Measurements from ENCODE around the gene EEF1A2.

Gene EEF1A2

GRCh38 chr20:63441136-63442099 lies 57.5 kb downstream of the EEF1A2 start:
- Histone ChIP-seq H3K36me3 (ENCODE audit: insufficient read depth, low read length) (no peaks in the 10 kb centered on the region), H3K4me1 (ENCODE audit: insufficient read depth, low read length, severe bottlenecking) (no peaks in the 10 kb centered on the region), H3K27ac (ENCODE audit: low read depth, low read length, poor library complexity, severe bottlenecking) (no peak overlapping the region), H3K9ac (ENCODE audit: low read length) (no peak overlapping the region), H3K4me2 (ENCODE audit: low read length) (no peak overlapping the region), H3F3A (ENCODE audit: insufficient read depth, low read length) (no peaks in the 10 kb centered on the region), H4K20me1 (ENCODE audit: insufficient read depth, low read length) (no peaks in the 10 kb centered on the region), H3K9me2 (ENCODE audit: low read depth, low read length) (no peaks in the 10 kb centered on the region), H2AFZ (ENCODE audit: low read length) (no peak overlapping the region), H3K9me3 (ENCODE audit: low read length) (no peaks in the 10 kb centered on the region), H3K4me3 (ENCODE audit: low read depth, low read length, poor library complexity, severe bottlenecking) (no peak overlapping the region), H3K27me3 (ENCODE audit: insufficient read depth, low read length) (no peaks in the 10 kb centered on the region; the same call in 1 of the 2 replicates), H3K79me2 (ENCODE audit: insufficient read depth, low read length) (no peaks in the 10 kb centered on the region)
- TF ChIP-seq CTCF (IDR thresholded peaks at IDR 0.05; ENCODE audit: low read length) (no peak), EZH2 (IDR thresholded peaks at IDR 0.05; ENCODE audit: borderline replicate concordance, low read length) (no peak)

- no peak overlapping the region for H3K9ac ChIP-seq (ENCODE audit: low read length)
- no peaks in the 10 kb centered on the region; the same call in 1 of the 2 replicates for H3K27me3 ChIP-seq (ENCODE audit: insufficient read depth, low read length)
- H3K4me1 ChIP-seq (ENCODE audit: insufficient read depth, low read length, severe bottlenecking): no peaks in the 10 kb centered on the region
- no peak for TF ChIP-seq EZH2 (IDR thresholded peaks at IDR 0.05; ENCODE audit: borderline replicate concordance, low read length)
- no peak for TF ChIP-seq CTCF (IDR thresholded peaks at IDR 0.05; ENCODE audit: low read length)
- no peaks in the 10 kb centered on the region for H3K79me2 ChIP-seq (ENCODE audit: insufficient read depth, low read length)
- no peak overlapping the region for H2AFZ ChIP-seq (ENCODE audit: low read length)
- no peak overlapping the region for H3K27ac ChIP-seq (ENCODE audit: low read depth, low read length, poor library complexity, severe bottlenecking)
- no peak overlapping the region for H3K4me2 ChIP-seq (ENCODE audit: low read length)
- H3F3A ChIP-seq (ENCODE audit: insufficient read depth, low read length): no peaks in the 10 kb centered on the region
- no peaks in the 10 kb centered on the region for H3K36me3 ChIP-seq (ENCODE audit: insufficient read depth, low read length)
- H3K9me2 ChIP-seq (ENCODE audit: low read depth, low read length): no peaks in the 10 kb centered on the region
- H3K4me3 ChIP-seq (ENCODE audit: low read depth, low read length, poor library complexity, severe bottlenecking): no peak overlapping the region
- H3K9me3 ChIP-seq (ENCODE audit: low read length): no peaks in the 10 kb centered on the region
- no peaks in the 10 kb centered on the region for H4K20me1 ChIP-seq (ENCODE audit: insufficient read depth, low read length)
These were observed 58.4 kb downstream of the EEF1A2 start for GRCh38 chr20:63440366-63440955.

GRCh38 chr20:63439866-63440265 lies 59.0 kb downstream of the EEF1A2 start:
- H3K79me2 ChIP-seq (ENCODE audit: insufficient read depth, low read length): no peaks in the 10 kb centered on the region
- no peak overlapping the region for H3K9ac ChIP-seq (ENCODE audit: low read length)
- H3K27me3 ChIP-seq (ENCODE audit: insufficient read depth, low read length): no peaks in the 10 kb centered on the region; the same call in 1 of the 2 replicates
- H3K36me3 ChIP-seq (ENCODE audit: insufficient read depth, low read length): no peaks in the 10 kb centered on the region
- no peak overlapping the region for H3K4me2 ChIP-seq (ENCODE audit: low read length)
- H4K20me1 ChIP-seq (ENCODE audit: insufficient read depth, low read length): no peaks in the 10 kb centered on the region
- H3K27ac ChIP-seq (ENCODE audit: low read depth, low read length, poor library complexity, severe bottlenecking): no peak overlapping the region
- H3K4me3 ChIP-seq (ENCODE audit: low read depth, low read length, poor library complexity, severe bottlenecking): no peak overlapping the region
- no peaks in the 10 kb centered on the region for H3K9me2 ChIP-seq (ENCODE audit: low read depth, low read length)
- no peak for TF ChIP-seq CTCF (IDR thresholded peaks at IDR 0.05; ENCODE audit: low read length)
- no peaks in the 10 kb centered on the region for H3K9me3 ChIP-seq (ENCODE audit: low read length)
- H3K4me1 ChIP-seq (ENCODE audit: insufficient read depth, low read length, severe bottlenecking): no peaks in the 10 kb centered on the region
- H2AFZ ChIP-seq (ENCODE audit: low read length): no peak overlapping the region
- H3F3A ChIP-seq (ENCODE audit: insufficient read depth, low read length): no peaks in the 10 kb centered on the region

All from OCI-LY1 (cell line).